ENCODE measurements around the gene MECR.

DNA sequence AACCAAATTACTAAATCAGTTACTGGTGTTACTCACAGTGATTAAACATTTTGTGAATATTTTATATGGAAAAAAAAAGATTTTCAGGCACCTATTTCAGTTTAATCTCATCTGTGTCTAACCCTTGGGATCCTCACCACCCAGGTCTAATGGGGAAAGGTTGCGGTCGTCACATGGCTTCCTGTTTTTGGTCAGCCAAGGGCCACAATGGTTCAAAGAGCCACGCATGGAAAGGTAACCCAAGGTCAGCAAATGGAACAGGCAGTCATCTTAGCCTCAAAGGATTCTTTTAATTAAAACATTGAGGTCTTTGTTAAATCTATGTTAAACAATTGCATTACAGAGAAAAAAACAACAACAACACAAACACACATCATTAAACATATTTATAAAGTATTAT, 71.0 kb downstream of the MECR start:
- no peak for TF ChIP-seq EZH2 (optimal IDR thresholded peaks at IDR 0.05; ENCODE audit: low read depth, low read length)
- TF ChIP-seq, protein P1, sequence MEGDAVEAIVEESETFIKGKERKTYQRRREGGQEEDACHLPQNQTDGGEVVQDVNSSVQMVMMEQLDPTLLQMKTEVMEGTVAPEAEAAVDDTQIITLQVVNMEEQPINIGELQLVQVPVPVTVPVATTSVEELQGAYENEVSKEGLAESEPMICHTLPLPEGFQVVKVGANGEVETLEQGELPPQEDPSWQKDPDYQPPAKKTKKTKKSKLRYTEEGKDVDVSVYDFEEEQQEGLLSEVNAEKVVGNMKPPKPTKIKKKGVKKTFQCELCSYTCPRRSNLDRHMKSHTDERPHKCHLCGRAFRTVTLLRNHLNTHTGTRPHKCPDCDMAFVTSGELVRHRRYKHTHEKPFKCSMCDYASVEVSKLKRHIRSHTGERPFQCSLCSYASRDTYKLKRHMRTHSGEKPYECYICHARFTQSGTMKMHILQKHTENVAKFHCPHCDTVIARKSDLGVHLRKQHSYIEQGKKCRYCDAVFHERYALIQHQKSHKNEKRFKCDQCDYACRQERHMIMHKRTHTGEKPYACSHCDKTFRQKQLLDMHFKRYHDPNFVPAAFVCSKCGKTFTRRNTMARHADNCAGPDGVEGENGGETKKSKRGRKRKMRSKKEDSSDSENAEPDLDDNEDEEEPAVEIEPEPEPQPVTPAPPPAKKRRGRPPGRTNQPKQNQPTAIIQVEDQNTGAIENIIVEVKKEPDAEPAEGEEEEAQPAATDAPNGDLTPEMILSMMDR (IDR thresholded peaks at IDR 0.05; ENCODE audit: low read length): no peak
